Lower leg skin (tissue), 3 donors: ENCODE results near the gene ENTREP3.

Experiments
- POLR2A ChIP-seq, 2 donors: fragments of 450-650 bp; IDR thresholded peaks; one replicate each; pipeline ENCODE4 v1.6.1; 2016 to 2017; ENCODE audit warnings: antibody characterized with exemption in 2 of 2, mild to moderate bottlenecking in 1 of 2, moderate library complexity in 1 of 2
- TF ChIP-seq, protein P1 (sequence below), 3 donors: fragments of 450-650 bp; IDR thresholded peaks; one replicate each; pipeline ENCODE4 v1.5.1; 2016; ENCODE audit warnings: antibody characterized with exemption in 3 of 3, mild to moderate bottlenecking in 3 of 3, moderate library complexity in 2 of 3

DNA sequence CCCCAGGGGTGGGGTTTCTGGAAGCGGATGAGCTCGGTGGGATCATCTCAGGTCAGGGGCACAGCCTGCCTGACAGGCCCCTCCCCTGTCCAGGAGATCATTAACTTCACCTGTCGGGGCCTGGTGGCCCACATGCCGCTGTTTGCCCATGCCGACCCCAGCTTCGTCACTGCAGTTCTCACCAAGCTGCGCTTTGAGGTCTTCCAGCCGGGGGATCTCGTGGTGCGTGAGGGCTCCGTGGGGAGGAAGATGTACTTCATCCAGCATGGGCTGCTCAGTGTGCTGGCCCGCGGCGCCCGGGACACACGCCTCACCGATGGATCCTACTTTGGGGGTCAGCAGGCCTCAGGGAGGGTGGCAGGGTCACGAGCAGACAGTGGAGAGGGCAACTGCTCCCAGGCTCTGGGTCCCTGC, 30.4 kb upstream of the ENTREP3 start:
- TF ChIP-seq, protein P1, sequence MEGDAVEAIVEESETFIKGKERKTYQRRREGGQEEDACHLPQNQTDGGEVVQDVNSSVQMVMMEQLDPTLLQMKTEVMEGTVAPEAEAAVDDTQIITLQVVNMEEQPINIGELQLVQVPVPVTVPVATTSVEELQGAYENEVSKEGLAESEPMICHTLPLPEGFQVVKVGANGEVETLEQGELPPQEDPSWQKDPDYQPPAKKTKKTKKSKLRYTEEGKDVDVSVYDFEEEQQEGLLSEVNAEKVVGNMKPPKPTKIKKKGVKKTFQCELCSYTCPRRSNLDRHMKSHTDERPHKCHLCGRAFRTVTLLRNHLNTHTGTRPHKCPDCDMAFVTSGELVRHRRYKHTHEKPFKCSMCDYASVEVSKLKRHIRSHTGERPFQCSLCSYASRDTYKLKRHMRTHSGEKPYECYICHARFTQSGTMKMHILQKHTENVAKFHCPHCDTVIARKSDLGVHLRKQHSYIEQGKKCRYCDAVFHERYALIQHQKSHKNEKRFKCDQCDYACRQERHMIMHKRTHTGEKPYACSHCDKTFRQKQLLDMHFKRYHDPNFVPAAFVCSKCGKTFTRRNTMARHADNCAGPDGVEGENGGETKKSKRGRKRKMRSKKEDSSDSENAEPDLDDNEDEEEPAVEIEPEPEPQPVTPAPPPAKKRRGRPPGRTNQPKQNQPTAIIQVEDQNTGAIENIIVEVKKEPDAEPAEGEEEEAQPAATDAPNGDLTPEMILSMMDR (IDR thresholded peaks at IDR 0.05), result no peak
- no peak for TF ChIP-seq POLR2A (IDR thresholded peaks at IDR 0.05)
